Omental fat pad (tissue), 4 donors: ENCODE measurements around the gene OR10A5. TPM values are rescaled to one million over a fixed set of nuclear protein-coding genes. Genes with fewer than 3 reads are reported as not detected.
"Not testable (repeated sequence)": the region's sequence is repeated elsewhere in the genome, so short reads cannot be mapped to it uniquely, and the experiment has no call there.

Experiments
- ATAC-seq: fragments of 150-250 bp; one replicate; pipeline ENCODE4 v1.9.1; 2016; ENCODE audit warnings: mild to moderate bottlenecking, moderate library complexity; ENCODE audit not compliant: low FRiP score
- DNase-seq: peaks from one replicate; pipeline ENCODE4 v3.0.0-alpha.2; 2019; ENCODE audit warnings: low spot score
- CTCF ChIP-seq, 3 donors: fragments of 450-650 bp; IDR thresholded peaks; one replicate each; pipeline ENCODE4 v1.5.1; 2016 to 2017; ENCODE audit warnings: antibody characterized with exemption in 3 of 3, mild to moderate bottlenecking in 3 of 3, moderate library complexity in 2 of 3
- total RNA-seq, 4 donors: library from RNA; depleted of rRNA; stranded (reverse); fragments of >200 nt; gene quantifications; one replicate each; pipeline ENCODE4 v1.1.0, GENCODE V29; 2016

OR10A5 gene
- total RNA-seq, 4 donors from 2014 or later: not detected

GRCh38 chr11:6871278-6871677, 25.8 kb downstream of the OR10A5 start:
- ATAC-seq (no peak), DNase-seq (no peak)
- TF ChIP-seq CTCF (IDR thresholded peaks at IDR 0.05): no peak

GRCh38 chr11:6875761-6876160, 30.3 kb downstream of the OR10A5 start:
- ATAC-seq (no peak), DNase-seq (no peak)
- no peak for TF ChIP-seq CTCF (IDR thresholded peaks at IDR 0.05)

GRCh38 chr11:6876325-6876724, 30.8 kb downstream of the OR10A5 start, which contains the start of gene OR10A4:
TSS of gene OR10A4 (plus strand) at chr11:6876625. CDS start at chr11:6876648, 23 bp downstream.
- DNase-seq: no peak
- no peak for TF ChIP-seq CTCF (IDR thresholded peaks at IDR 0.05)
- ATAC-seq: no peak

GRCh38 chr11:6876914-6877313, 31.4 kb downstream of the OR10A5 start:
- no peak for TF ChIP-seq CTCF (IDR thresholded peaks at IDR 0.05)
- DNase-seq (no peak), ATAC-seq (no peak)

- no peak for ATAC-seq
- TF ChIP-seq CTCF (IDR thresholded peaks at IDR 0.05): no peak
- DNase-seq: no peak
Observed at GRCh38 chr11:6882751-6883150, 37.3 kb downstream of the OR10A5 start.

GRCh38 chr11:6887711-6888110, 42.2 kb downstream of the OR10A5 start:
- not testable (repeated sequence) for DNase-seq, ATAC-seq

GRCh38 chr11:6888830-6889229, 43.3 kb downstream of the OR10A5 start:
- no peak for ATAC-seq
- TF ChIP-seq CTCF (IDR thresholded peaks at IDR 0.05): no peak
- no peak for DNase-seq

GRCh38 chr11:6889835-6890234, 44.4 kb downstream of the OR10A5 start:
- no peak for TF ChIP-seq CTCF (IDR thresholded peaks at IDR 0.05)
- ATAC-seq: no peak
- no peak for DNase-seq
